ENCODE measurements around the gene ALPK3. TPM values are rescaled to one million over a fixed set of nuclear protein-coding genes. Genes with fewer than 3 reads are reported as not detected.
"Not testable (repeated sequence)": the region's sequence is repeated elsewhere in the genome, so short reads cannot be mapped to it uniquely, and the experiment has no call there.

The ALPK3 gene
- polyA plus RNA-seq, 1 donor, result 20.7 TPM

DNA sequence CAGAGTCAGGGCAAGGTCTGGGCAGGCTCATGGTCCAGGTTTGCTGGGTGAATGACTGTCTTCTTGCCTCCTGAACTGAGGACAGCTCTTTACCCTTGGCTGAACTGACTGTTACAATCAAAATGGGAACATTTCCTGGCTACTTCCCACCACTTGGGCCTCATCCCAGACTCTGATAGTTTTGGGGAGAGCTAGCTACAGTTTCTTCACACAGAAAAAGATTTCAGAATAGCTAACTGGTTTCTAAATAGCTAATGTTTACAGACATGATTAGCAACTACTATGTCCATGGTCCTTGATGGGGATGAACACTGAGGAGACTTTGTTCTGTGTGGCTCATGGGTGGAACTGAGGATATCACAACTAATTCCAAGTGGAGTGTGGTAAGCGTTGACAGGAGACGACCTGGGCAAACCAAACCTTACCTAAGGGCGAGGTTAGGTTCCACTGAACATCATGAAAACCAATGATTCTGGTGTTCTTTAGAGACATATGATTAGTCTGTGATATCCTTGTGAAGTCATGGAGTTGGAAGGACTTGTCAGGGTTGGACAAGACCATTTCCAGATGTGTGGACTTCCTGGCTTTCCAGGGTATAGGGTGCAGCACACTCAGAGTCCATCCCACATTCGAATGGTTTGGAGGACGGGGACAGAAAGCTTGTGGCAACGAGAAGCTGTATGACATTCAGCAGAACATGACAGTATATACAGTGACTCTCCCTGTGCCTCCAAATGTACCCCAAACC, 7.3 kb downstream of the ALPK3 start:
- no peak for DNase-seq

DNA sequence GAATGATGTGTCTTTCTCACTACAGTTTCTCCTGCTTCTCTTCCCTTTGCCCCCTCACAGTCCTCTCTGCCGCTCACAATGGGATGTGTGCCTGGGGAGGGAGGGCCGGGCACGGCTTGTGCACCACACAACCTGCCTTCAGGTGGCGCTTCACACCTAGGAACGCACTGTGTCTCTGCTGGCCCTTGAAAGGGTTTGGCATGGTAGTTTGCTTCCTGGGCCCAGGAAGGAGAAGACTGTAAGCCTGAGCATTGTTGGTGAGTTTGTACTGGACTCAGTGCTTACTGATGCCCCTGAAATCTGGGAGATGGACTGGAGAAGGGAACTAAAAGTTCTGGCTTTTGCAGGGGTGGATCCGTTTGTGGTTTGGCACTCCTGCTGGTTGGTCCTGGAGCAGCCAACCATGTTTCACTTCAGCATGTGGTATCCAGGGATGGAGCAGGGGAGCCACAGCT, 9.2 kb downstream of the ALPK3 start:
- DNase-seq, result no peak

DNA sequence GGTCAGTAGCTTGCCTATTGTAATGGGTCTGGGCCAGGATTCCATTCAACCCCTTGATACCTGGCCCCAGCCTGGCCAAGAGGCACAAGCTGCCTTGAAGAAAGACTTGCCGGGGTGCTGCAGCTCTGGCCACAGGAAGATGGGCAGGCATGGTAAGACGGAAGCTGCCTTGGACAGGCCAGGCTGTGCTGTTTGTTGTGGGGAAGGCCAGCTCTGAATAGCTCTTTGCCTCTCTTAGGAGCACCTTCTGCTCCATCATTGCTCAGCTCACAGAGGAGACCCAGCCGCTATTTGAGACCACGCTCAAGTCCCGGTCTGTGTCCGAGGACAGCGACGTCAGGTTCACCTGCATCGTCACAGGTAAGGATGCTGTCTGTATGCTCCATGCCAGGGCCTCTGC, 10.1 kb downstream of the ALPK3 start:
- DNase-seq, result no peak

DNA sequence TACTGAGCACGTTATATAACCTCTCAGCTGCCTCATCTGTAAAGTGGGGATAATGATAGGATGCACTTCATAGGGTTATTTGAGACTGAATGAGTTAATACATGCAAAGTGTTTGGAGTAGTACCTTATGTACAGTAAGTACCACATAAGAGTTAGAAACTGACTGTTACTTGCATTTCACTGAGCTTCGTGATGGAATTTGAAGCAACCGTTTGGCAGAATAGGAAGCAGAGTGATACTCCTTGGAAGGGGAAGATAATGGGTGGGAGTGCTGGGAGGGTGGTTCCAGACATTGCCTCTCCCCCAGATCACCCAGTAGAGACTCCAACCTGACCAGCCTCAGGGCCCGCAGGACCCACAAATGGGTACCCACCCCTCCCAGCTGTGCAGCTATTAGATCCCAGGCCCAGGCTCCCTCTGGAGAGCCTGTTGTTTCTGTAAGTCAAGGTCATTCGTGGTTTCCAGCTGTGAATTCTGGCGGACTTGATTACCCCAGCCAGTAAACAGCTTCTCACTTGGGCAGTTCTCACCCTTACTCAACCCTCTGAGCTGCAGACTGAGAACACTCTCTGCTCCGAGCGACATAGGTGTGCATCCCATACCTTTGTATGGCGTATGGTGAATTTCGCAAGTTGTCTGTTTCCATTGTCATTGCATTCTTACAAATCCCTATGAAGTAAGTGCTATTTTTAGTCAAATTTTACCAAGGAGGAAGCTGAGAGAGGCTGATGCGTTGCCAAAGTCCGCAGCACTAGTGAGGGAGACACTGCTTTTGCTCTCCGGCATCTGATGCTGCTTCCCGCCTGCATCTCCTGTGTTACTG, 11.1 kb downstream of the ALPK3 start:
- no peak for DNase-seq

DNA sequence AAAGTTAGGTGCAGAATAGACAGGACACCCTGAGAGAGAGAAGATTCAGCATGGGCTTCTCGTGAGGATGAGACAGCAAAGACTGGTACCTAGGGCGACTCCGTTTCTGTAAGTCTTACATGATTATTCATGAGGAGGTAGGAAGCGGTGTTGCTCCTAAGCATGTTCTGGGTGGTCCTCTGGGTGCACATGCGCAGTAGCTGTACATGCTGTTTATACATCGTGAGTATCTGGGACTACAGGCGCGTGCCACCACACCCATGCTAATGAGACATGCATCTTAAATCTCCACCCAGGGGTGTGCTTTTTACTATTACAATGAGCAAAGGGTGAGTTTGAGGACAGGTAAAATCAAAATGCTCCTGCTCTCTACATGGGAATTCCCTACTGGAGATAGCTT, 12.3 kb downstream of the ALPK3 start:
- no peak for DNase-seq

DNA sequence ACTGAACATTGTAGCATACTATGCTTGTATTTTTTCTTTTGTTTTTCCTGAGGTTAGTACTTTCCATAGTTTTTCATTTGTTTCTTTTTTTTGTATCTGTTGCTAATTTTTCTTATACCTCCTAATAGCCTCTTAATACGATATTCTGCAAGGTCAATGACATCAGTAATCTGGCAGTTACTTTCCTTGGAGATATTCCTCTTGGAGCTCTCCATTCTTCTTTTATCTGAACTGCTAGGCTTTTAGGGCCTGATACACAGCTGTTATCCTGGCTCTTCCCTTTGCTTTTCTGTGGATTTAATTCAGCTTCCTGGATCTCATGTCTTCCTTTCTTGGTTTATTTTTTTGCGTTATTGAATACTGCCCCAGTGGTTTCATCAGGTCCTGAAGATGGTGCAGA, 12.9 kb downstream of the ALPK3 start:
- no peak for DNase-seq

DNA sequence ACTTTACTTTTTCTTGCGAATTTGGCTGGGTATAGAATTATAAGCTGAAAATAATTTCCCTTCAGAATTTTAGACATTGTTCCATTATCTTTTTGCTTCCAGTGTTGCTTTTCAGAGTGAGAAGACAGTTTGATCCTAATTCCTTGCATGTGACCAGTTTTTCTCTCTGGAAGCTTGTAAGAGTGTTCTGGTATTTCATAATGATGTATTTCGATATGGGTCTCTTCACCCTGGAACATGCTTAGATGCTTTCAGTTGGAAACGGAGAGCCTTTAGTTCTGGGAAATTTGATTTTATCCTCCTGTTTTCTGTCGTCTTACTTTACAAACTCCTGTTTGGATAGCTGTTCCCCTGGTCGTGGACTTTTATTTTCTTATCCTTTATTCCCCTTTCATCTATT, 13.9 kb downstream of the ALPK3 start:
- DNase-seq, result no peak

DNA sequence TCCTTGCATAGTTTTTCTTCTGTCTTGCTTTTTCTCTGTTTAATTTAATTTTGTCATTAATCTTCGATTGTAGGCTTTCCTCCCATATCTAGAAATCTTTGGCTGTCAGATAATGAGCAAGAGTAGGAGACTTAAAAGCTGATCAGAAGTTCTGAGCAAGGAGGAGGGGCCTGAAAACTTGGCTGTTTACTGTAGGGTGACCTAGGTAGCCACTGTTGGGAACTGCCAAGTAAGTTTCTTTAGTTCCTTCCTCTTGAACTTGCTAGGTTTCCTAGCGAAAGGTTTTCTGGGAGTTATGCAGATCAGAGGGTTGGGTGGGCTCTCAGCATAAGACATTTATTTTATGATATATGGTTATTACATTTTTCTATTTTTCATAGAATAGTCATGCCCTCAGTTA, 14.5 kb downstream of the ALPK3 start:
- DNase-seq, result no peak

DNA sequence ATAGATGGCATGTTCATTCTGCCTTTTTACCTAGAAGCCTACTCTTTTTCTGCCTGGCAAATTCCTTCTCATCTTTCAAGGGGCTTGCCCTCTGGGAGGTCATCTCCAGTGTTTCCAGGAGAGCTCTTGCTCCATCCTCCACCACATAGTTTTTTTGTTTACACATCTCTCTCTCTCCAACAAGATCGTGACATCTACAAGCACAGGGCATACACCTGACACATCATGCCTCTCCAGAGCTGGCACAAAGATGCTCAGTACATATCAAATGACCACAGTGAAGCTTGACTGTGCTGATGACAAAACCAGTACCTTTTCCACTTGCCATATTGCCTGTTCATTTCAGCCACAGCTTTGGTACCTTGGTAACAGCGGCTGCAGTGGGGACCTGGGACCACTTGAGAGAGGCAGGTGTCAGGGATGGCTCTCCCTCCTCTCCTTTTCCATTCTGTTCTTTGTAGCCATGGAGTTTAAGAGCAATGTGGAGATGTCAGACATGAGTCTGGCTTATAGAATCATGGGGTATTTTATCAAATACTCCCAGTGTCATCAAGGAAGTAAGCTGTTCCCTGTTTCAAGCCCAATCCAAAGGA, 15.4 kb downstream of the ALPK3 start:
- no peak for DNase-seq

DNA sequence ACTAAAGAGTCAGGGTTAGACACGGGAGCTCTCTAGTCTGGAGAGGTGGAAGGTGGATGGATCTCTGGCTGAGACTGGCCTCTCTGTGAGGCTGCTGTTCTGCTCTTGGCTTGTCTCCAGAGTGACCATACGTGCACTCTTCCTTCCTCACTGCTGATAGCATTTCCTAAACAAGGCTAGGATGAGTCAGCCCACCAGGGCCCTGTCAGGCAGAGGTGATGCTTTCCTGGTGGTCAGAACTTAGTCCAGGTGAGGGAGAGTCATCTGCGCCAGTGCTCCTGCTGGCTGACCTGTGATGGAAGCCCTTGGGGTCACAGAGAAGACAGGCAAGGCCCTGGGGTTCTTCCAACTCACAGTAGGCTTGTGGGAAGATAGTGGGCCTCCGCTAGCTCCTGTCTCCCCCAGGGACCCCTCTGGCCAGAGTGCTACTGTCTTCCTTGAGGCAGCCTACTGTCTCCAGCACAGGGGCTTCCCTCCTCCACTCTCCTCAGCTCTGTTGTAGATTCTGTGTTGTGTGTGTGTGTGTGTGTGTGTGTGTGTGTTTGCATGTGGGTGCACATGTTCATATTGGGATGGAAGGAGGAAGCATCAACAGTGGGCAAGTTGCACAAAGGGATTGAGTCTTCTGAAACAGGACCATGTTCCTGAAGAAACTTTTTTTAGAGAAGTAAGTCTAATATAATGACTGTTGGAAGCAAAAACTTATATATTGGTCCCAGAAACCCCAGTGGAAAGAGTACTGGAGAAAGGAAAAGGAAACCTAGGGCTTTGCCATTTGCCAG, 16.5 kb downstream of the ALPK3 start:
- DNase-seq, result no peak

DNA sequence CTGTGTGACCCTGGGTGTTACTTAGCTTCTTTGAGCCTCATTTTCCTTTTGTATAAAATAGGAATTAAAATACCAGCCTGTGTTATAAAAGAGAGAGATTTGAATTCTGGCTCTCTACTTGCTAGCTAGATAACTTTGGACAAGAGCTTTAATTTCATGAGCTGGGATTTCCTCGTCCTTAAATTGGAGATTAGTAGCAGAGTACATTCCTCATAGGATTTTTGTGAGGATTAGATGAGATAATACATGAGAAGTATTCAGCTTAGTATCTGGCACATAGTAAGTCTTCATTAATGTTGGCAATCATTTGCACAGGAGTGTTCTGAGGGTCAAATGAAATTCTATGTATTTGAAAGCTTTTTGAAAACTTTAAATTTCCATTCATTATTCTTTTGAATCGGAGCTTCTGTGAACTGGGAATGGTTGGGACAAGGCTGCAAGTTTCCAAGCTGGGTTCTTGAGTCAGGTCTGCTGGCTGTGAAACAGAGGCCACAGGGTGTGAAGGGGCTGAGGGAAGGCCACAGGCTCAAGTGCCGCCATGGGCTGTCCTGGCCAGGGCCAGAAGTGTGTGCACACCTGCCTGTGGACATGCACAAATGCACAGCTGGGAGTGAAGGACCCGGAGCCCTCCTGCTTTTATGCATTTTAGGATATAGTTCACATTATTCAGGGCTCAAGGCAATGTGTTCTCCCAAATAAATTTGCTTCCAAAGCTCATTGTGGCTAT, 17.2 kb downstream of the ALPK3 start:
- DNase-seq, result no peak

DNA sequence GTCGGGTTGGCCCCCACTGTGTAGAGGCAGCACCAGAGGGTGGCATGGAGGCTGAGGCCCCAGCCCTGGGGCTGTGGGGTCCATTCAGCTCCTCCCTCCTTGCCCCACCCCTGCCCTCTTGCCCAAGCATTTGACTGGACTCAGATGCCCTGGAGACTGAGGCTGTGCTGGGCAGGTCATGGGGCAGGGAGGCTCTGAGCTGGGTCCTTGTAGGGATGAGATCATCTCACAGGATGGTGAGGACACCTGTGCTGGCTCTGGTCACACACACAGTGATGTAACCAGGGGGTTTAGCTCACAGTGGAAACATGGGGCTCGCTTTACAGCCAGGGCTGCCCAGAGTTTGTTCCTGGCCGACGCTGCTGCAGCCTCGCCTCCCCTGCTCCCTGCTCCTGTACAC, 17.8 kb downstream of the ALPK3 start:
- no peak for DNase-seq

DNA sequence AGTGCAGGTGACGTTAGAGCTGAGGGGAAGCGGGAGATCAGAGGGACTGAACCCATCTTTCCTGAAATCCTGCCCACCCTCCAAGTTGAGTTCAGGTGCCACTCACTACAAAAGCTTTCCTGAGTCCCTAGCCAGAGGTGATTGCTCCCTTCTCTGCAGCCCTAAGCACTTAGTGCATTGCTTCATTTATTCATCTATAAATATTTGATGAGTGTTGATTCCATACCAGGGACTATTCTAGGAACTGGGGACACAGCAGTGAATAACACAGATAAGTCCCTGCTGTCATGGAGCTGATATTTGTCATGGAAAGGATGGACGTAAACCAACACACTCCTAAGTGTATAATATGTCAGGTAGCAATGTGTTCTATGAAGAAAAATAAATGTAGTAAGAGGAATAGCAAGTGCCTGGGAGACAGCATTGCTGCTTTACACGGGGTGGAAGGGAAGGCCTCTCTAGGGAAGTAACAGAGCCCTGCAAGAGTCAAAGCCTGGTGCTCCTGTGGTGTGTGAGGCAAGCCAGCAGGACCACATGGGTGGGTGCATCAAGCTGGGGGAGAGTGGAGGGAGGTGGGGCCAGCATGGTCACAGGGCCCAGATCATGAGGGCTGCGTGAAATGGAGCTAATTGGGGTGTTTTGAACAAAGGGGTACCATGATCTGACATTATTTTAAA, 18.6 kb downstream of the ALPK3 start:
- DNase-seq, result no peak

DNA sequence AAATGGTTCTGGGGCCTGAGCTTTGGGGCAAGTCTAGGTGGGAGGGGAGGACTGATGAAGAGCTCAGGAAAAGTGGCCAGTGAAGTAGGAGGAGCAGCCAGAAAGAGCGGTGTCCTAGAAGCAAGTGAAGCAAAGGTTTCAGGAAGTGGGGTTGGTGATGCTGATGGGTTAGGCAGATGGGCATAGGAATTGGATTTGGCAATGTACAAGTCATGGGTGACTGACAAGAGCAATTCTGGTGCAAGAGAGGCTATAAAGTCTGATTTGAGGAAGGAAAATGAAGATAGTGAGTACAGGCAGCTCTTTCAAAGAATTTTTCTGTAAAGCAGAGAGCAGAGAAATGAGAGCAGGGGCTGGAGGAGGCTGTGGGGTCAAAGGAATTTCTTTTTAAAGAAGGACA, 19.7 kb downstream of the ALPK3 start:
- no peak for DNase-seq

DNA sequence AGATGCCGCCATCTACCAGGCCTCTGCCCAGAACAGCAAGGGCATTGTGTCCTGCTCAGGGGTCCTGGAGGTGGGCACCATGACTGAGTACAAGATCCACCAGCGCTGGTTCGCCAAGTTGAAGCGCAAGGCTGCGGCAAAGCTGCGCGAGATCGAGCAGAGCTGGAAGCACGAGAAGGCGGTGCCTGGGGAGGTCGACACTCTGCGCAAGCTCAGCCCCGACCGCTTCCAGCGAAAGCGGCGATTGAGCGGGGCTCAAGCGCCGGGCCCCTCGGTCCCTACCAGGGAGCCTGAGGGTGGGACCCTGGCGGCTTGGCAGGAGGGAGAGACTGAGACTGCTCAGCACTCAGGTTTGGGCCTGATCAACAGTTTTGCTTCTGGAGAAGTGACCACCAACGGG, 22.6 kb downstream of the ALPK3 start:
- DNase-seq, result no peak

DNA sequence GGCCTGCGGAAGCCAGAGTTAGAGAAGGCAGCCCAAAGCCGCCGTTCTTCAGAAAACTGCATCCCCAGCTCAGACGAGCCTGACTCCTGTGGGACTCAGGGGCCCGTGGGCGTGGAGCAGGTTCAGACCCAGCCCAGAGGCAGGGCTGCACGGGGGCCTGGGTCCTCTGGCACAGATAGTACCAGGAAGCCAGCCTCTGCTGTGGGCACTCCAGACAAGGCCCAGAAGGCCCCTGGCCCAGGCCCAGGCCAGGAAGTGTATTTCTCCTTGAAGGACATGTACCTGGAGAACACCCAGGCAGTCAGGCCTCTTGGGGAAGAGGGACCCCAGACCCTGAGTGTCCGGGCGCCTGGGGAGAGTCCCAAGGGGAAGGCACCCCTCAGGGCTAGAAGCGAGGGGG, 23.1 kb downstream of the ALPK3 start:
- DNase-seq, result no peak

DNA sequence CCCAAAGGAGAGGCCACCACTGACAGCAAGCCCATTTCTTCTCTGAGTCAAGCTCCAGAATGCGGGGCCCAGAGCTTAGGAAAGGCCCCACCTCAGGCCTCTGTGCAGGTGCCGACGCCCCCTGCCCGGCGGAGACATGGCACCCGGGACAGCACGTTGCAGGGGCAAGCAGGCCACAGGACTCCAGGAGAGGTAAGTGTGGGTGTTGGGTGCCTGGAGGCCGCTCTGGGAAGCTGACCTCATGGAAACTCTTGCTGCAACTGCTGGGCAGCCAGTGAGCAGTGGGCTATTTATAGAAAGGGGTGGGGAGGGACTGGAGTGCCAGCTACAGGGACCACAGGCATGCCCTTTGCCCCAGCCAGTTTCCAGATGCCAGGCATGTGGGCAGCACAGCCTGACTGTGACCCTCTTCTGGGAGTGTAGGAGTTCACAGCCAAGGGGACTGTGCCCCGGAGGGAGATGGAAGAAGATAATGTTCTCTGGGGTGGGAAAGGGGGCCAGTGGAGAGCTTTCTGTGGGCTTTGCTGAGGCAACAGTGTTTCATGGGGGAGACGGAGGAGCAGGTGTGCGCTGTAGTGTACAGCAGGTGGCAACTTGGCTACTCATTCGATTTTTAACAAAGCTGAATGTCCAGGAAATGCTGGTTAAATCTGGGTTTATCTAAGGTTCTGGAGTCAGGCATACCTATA, 23.7 kb downstream of the ALPK3 start:
- DNase-seq, result no peak

DNA sequence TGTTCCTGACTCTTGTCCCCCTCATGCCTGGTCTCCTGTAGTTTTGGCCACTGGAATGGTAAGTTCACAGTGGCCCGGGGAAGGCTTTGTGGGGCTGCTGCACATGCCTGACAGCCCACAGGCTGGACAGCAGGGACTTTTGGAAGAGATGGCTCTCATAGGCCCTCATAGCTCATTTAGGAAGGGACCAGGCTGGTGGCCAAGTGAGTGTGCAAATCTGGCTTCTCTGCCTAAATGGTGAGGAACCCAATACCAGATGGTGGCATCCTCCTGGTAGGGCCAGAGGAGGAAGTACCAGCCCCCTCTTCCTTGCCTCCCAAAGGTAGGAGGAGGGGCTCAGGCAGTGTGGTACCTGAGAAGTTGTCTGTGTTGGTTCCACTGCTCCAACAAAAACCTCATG, 25.6 kb downstream of the ALPK3 start:
- no peak for DNase-seq

DNA sequence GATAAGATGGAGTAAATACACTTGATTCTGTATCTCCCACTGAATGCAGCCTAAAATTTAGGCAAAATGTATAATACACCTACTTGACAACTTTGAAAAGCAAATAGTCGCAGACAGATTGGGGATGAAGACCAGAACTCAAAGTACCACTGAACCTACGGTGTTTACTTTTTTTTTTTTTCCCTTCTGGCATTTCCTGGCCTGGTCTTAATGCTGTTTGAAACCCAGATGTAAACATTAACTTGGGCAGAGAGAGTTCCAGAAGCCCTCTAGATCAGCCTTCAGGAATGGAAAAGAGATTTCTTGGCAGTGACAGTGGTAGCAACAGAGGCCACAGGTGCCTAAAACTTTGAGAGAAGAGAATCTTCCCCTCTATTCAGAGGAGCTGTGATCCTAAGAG, 27.8 kb downstream of the ALPK3 start:
- DNase-seq, result no peak

DNA sequence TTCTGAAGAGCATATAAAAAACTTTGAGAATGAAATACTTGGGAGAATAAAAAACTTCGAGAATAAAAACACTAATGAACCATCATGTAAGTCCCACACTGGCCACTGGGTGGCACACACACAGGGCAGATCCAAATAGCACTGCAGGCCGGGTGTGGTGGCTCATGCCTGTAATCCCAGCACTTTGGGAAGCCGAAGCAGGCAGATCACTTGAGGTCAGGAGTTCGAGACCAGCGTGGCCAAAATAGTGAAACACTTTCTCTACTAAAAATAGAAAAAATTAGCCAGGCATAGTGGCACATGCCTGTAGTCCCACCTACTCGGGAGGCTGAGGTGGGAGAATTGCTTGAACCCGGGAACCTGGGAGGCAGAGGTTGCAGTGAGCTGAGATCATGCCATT, 28.5 kb downstream of the ALPK3 start:
- not testable (repeated sequence) for DNase-seq

DNA sequence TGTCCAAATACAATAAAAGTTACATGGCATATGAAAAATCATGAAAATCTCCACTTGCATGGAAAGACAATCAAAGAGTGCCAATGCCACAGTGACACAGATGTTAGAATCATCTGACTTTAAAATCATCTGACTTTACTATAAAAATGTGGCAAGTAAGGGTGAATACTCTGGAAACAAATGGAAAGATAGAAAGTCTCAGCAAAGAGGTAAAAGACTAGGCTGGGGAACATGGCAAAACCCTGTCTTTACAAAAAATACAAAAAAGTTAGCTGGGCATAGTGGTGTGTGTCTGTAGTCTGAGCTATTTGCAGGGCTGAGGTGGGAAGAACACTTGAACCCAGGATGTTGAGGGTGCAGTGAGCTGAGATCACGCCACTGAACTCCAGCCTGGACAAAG, 29.1 kb downstream of the ALPK3 start:
- no peak for DNase-seq

Measured in left kidney (tissue), 2 donors.